Natural killer cell (primary cell): ENCODE results near the gene ETNK2. TPM values are rescaled to one million over a fixed set of nuclear protein-coding genes. Genes with fewer than 3 reads are reported as not detected.

ENCODE experiments used
- ATAC-seq, 3 donors: fragments of 150-1000 bp in 2 of 3; fragments of 200-7000 bp in 1 of 3; cut with Tn5 transposase; 1 replicate in 1 of 3; 2 replicates in 2 of 3; pipeline ENCODE4 v1.10.0; 2021; ENCODE audit warnings: mild to moderate bottlenecking in 2 of 3, moderate library complexity in 2 of 3
- DNase-seq, 2 donors: peaks; one replicate each; pipeline versions ENCODE4 v3.0.0 to v3.0.0-alpha.2; 2013 to 2021; ENCODE audit warnings: mixed read lengths in 1 of 2
- H3K27ac ChIP-seq: one replicate; pipeline ENCODE4 v1.5.1; 2013; ENCODE audit warnings: mild to moderate bottlenecking, low read length
- H3K27me3 ChIP-seq: one replicate; pipeline ENCODE4 v1.6.1; 2013; ENCODE audit warnings: low read length; ENCODE audit not compliant: control insufficient read depth, insufficient read depth
- H3K36me3 ChIP-seq: one replicate; pipeline ENCODE4 v1.6.1; 2013; ENCODE audit warnings: low read length; ENCODE audit not compliant: control insufficient read depth, insufficient read depth
- H3K4me1 ChIP-seq: one replicate; pipeline ENCODE4 v1.6.1; 2013; ENCODE audit warnings: low read length; ENCODE audit not compliant: control insufficient read depth, insufficient read depth
- H3K4me3 ChIP-seq: one replicate; pipeline ENCODE4 v1.5.1; 2013; ENCODE audit warnings: low read length
- H3K9me3 ChIP-seq: one replicate; pipeline ENCODE4 v1.6.1; 2013; ENCODE audit warnings: low read length; ENCODE audit not compliant: control insufficient read depth, insufficient read depth
- H3K27ac Mint-ChIP-seq, 2 donors: one replicate each; pipeline ENCODE4 v1.8.0; 2022; ENCODE audit warnings: mild to moderate bottlenecking in 2 of 2, mixed read lengths in 2 of 2, moderate library complexity in 1 of 2
- H3K27me3 Mint-ChIP-seq, 2 donors: one replicate each; pipeline ENCODE4 v1.8.0; 2022; ENCODE audit warnings: low read depth in 2 of 2, mixed read lengths in 2 of 2
- H3K36me3 Mint-ChIP-seq: one replicate; pipeline ENCODE4 v1.8.0; 2022; ENCODE audit warnings: mixed read lengths
- H3K4me1 Mint-ChIP-seq, 2 donors: one replicate each; pipeline ENCODE4 v1.8.0; 2022; ENCODE audit warnings: mixed read lengths in 2 of 2
- H3K4me3 Mint-ChIP-seq: one replicate; pipeline ENCODE4 v1.8.0; 2022; ENCODE audit warnings: mild to moderate bottlenecking, moderate library complexity, mixed read lengths
- H3K9me3 Mint-ChIP-seq, 2 donors: one replicate each; pipeline ENCODE4 v1.8.0; 2022; ENCODE audit warnings: mixed read lengths in 2 of 2
- WGBS: methylation state at CpG from one replicate; pipeline ENCODE4 v1.1.7; 2013; ENCODE audit warnings: missing lambda C conversion rate; ENCODE audit not compliant: insufficient coverage; 5-methylcytosine and 5-hydroxymethylcytosine counted together
- intact Hi-C: fragments of 100-400 bp; cut with micrococcal nuclease; formaldehyde crosslinking; loops from one replicate; pipeline ENCODE4 v1.14.2; 2022
- total RNA-seq, 4 donors: library from RNA; stranded (reverse); fragments of 120-200 nt in 1 of 4; gene quantifications; one replicate each; pipeline versions ENCODE4 v1.2.3 to v1.2.4, GENCODE V29; 2013 to 2022
- TF ChIP-seq, protein P1 (sequence below): fragments of 200-600 bp; IDR thresholded peaks from one replicate; pipeline ENCODE4 v1.8.0; 2022; ENCODE audit warnings: antibody characterized with exemption

ETNK2 gene
- total RNA-seq, 3 donors from 2014 or later (not counting 1 experiment from before 2014, with no cell fraction given) = 5.1 to 5.8 (median 5.5) TPM

DNA sequence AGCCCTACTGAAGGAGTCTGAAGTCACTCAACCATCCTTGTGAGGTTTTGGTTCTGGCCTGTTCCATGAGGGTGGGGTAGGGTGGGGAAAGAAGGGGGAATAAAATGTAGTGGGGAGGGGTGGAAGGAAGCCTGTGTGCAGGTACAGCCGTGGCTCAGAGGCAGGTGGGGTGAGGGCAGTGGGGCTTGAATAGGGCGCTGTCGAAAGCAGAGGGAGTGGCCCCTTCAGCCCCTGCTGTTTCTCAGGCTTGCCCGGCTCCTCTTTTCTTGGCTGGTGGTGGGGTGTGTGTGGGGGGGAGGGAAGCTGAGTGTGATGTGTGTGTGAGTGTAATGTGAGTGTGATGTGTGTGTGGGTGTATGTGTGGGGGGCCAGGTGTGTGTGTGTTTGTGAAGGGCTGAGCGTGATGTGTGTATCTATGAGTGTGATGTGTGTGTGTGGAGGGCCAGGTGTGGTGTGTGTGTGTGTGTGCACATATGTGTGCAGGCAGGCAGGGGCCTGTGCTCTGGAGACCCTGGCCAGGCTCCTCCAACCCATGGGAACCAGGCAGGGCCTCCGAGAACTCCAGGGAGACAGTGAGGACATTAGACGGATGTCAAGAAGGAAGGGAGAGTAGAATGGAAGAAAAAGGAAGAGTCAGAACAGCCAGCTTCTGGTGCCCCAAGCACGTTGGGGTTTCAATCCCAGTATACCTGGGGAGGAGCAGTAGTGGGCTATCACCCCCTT is 69.9 kb downstream of the ETNK2 start:
- WGBS = 89% methylated on average over 7 of the region's 8 CpGs
- H3K36me3 ChIP-seq = no peaks in the 10 kb centered on the region
- no peak overlapping the region for H3K4me3 ChIP-seq
- no peak overlapping the region for H3K27ac ChIP-seq
- Mint-ChIP-seq H3K4me1 (peaks cover 39 to 54% of the 10 kb centered on the region in 2 donors), H3K27ac (peak overlapping the region; percentile 52 to 74), H3K9me3 (no peaks in the 10 kb centered on the region), H3K4me3 (no peak overlapping the region), H3K36me3 (no peaks in the 10 kb centered on the region), H3K27me3 (no peaks in the 10 kb centered on the region)
- ATAC-seq (no peak), DNase-seq (no peak)
- no peaks in the 10 kb centered on the region for H3K9me3 ChIP-seq
- TF ChIP-seq, protein P1, sequence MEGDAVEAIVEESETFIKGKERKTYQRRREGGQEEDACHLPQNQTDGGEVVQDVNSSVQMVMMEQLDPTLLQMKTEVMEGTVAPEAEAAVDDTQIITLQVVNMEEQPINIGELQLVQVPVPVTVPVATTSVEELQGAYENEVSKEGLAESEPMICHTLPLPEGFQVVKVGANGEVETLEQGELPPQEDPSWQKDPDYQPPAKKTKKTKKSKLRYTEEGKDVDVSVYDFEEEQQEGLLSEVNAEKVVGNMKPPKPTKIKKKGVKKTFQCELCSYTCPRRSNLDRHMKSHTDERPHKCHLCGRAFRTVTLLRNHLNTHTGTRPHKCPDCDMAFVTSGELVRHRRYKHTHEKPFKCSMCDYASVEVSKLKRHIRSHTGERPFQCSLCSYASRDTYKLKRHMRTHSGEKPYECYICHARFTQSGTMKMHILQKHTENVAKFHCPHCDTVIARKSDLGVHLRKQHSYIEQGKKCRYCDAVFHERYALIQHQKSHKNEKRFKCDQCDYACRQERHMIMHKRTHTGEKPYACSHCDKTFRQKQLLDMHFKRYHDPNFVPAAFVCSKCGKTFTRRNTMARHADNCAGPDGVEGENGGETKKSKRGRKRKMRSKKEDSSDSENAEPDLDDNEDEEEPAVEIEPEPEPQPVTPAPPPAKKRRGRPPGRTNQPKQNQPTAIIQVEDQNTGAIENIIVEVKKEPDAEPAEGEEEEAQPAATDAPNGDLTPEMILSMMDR = no peak
- H3K4me1 ChIP-seq = peaks cover 53% of the 10 kb centered on the region
- no peaks in the 10 kb centered on the region for H3K27me3 ChIP-seq
- intact Hi-C loops = no loop called here

DNA sequence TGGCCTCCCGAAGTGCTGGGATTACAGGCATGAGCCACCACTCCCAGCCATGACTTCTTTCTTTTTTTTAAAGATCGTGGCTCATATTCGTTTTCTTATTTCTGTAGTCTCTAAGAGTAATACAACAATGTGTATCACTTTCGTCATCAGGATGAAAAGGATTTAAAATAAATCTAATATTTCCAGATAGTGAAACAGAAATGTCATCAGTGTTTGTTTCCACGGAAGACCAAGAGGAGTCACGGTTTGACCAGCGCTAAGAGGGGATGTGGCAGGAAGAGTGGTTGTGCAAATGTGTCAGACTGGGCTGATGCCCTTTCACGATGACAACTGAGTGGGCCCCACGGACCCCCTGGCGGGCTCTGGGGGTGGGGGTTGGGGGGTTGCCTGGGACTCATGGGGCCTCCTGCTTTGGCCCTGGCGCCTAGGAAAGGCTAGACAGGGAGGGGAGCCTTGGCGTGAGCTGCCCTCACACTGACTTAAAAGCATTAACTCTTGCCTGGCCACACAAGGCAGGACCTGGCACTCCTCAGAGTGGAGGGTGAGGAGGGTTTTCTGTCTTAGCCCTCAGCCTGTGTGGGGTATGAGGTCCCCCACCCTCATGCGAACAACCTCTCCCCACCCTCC is 70.6 kb downstream of the ETNK2 start:
- Histone ChIP-seq H3K4me3 (no peak overlapping the region), H3K27me3 (no peaks in the 10 kb centered on the region), H3K4me1 (peaks cover 54% of the 10 kb centered on the region), H3K9me3 (no peaks in the 10 kb centered on the region), H3K36me3 (no peaks in the 10 kb centered on the region), H3K27ac (no peak overlapping the region)
- intact Hi-C loops = no loop called here
- ATAC-seq (peak in 1 of 3 donors; percentile 42), DNase-seq (no peak)
- peaks cover 44 to 59% of the 10 kb centered on the region in 2 donors for H3K4me1 Mint-ChIP-seq
- TF ChIP-seq, protein P1 = no peak
- no peaks in the 10 kb centered on the region for H3K27me3 Mint-ChIP-seq
- 50% methylated on average over 12 of the region's 13 CpGs for WGBS
- H3K27ac Mint-ChIP-seq = peak overlapping the region; percentile 50 to 67
- peak overlapping the region; percentile 46 for H3K4me3 Mint-ChIP-seq
- H3K9me3 Mint-ChIP-seq = no peaks in the 10 kb centered on the region
- H3K36me3 Mint-ChIP-seq = no peaks in the 10 kb centered on the region

Other genes starting within 250 kb of the ETNK2 start
- 10 to 100 TPM; 27.3 to 44.7 (median 41.4) TPM for gene SOX13, start 78.9 kb downstream of the ETNK2 start, total RNA-seq
- not detected for gene REN, start 14.3 kb upstream of the ETNK2 start, total RNA-seq
- gene KISS1, start 44.4 kb upstream of the ETNK2 start, total RNA-seq = not detected
- gene GOLT1A, start 61.9 kb upstream of the ETNK2 start, total RNA-seq = not detected
- under 1 TPM; 0.10 to 0.43 (median 0.16) TPM for gene PLEKHA6, start 207.9 kb upstream of the ETNK2 start, total RNA-seq